GM12873 (cell line): ENCODE results near the gene UBE2M.

Experiments used
- TF ChIP-seq, protein P1 (sequence below): IDR thresholded peaks from 2 replicates; pipeline ENCODE4 v1.5.1; 2012; ENCODE audit warnings: low read depth, mild to moderate bottlenecking, moderate library complexity, low read length, control low read depth; ENCODE audit not compliant: insufficient read depth; ENCODE audit errors: missing control alignments

Gene UBE2M

DNA sequence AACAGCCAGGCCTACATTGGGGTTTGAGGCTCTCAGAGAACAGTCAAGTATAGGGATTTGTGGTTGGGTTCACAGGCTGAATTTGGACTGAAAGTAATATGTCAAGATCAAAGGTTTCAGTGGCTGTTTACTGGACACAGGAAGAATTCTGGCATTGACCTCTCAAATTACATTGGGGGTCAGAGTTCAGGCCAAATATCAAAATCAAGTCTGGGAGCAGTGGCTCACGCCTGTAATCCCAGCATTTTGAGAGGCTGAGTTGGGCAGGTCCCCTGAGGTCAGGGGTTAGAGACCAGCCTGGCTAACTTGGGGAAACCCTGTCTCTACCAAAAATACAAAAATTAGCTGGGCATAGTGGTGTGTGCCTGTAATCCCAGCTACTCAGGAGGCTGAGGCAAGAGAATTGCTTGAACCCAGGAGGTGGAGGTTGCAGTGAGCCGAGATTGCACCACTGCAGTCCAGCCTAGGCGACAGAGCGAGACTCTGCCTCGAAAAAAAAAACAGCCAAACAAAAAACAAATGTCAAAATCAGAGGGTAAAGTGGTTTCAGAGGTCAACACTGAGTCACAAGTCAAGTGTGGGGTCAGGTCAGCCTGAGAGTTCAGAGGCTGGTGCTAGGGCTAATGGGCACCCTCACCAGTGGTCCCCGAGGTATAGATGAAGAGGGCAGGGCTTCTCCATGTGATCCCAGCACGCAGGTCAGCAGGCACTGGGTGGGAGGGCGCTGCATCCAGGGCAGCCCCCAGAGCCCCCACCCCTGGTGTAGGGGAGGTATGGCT lies 48.1 kb downstream of the UBE2M start:
- TF ChIP-seq, protein P1, sequence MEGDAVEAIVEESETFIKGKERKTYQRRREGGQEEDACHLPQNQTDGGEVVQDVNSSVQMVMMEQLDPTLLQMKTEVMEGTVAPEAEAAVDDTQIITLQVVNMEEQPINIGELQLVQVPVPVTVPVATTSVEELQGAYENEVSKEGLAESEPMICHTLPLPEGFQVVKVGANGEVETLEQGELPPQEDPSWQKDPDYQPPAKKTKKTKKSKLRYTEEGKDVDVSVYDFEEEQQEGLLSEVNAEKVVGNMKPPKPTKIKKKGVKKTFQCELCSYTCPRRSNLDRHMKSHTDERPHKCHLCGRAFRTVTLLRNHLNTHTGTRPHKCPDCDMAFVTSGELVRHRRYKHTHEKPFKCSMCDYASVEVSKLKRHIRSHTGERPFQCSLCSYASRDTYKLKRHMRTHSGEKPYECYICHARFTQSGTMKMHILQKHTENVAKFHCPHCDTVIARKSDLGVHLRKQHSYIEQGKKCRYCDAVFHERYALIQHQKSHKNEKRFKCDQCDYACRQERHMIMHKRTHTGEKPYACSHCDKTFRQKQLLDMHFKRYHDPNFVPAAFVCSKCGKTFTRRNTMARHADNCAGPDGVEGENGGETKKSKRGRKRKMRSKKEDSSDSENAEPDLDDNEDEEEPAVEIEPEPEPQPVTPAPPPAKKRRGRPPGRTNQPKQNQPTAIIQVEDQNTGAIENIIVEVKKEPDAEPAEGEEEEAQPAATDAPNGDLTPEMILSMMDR, result no peak

DNA sequence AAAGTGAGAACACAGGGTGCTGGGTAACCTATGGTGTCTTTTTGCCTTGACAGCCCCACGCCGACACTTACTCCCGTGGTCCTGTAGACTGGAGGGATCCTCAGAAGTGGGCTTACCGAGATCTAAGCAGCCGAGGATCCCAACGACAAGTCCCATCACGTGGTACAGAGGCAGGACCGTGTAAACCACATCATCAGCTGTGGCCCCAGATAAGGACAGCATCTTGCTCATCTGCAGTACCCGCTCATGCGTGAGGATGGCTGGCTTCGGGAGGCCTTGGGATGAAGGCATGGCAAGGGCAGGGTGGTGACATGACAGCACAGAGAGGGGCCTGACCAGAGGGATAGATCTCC lies 48.7 kb downstream of the UBE2M start:
- TF ChIP-seq, protein P1, result no peak
